Smooth muscle cell (in vitro differentiated cells): ENCODE measurements around the gene NMRK2. TPM values are rescaled to one million over a fixed set of nuclear protein-coding genes. Genes with fewer than 3 reads are reported as not detected.

Experiments
- DNase-seq: peaks from one replicate; lab custom pipeline; 2025; ENCODE audit not compliant: unreplicated experiment; lab: John Stamatoyannopoulos, UW
- H2AFZ ChIP-seq: fragments of 200-600 bp; sonication (generic); 2 replicates; pipeline ENCODE4 v1.6.0; 2016; ENCODE audit warnings: antibody characterized with exemption, low read depth, mild to moderate bottlenecking
- H3F3A ChIP-seq: fragments of 200-600 bp; sonication (generic); 2 replicates; pipeline ENCODE4 v1.6.0; 2017; ENCODE audit warnings: antibody characterized with exemption, low read depth
- H3K27ac ChIP-seq: fragments of 200-600 bp; sonication (generic); 2 replicates; pipeline ENCODE4 v1.5.1; 2016; ENCODE audit warnings: low read depth, mild to moderate bottlenecking
- H3K27me3 ChIP-seq: fragments of 200-600 bp; sonication (generic); 2 replicates; pipeline ENCODE4 v1.6.1; 2016; ENCODE audit warnings: low read depth, mild to moderate bottlenecking
- H3K36me3 ChIP-seq: fragments of 200-600 bp; sonication (generic); 2 replicates; pipeline ENCODE4 v1.5.1; 2016; ENCODE audit warnings: low read depth
- H3K4me1 ChIP-seq: fragments of 200-600 bp; sonication (generic); 2 replicates; pipeline ENCODE4 v1.5.1; 2016; ENCODE audit warnings: low read depth
- H3K4me2 ChIP-seq: fragments of 200-600 bp; sonication (generic); 2 replicates; pipeline ENCODE4 v1.6.0; 2016; ENCODE audit warnings: mild to moderate bottlenecking
- H3K4me3 ChIP-seq: fragments of 200-600 bp; sonication (generic); 2 replicates; pipeline ENCODE4 v1.5.1; 2016; ENCODE audit warnings: mild to moderate bottlenecking
- H3K79me2 ChIP-seq: fragments of 200-600 bp; sonication (generic); 2 replicates; pipeline ENCODE4 v1.6.0; 2016; ENCODE audit warnings: low read depth, mild to moderate bottlenecking
- H3K9ac ChIP-seq: fragments of 200-600 bp; sonication (generic); 2 replicates; pipeline ENCODE4 v1.6.0; 2016; ENCODE audit warnings: low read depth
- H3K9me3 ChIP-seq: fragments of 200-600 bp; sonication (generic); replicated peaks from 2 replicates; pipeline ENCODE4 v1.5.1; 2016; ENCODE audit warnings: low read depth
- H4K20me1 ChIP-seq: fragments of 200-600 bp; sonication (generic); 2 replicates; pipeline ENCODE4 v1.6.0; 2016; ENCODE audit warnings: low read depth
- WGBS: methylation state at CpG from one replicate; pipeline ENCODE4 v1.1.7; 2016; ENCODE audit warnings: low lambda C conversion rate; 5-methylcytosine and 5-hydroxymethylcytosine counted together
- polyA plus RNA-seq: library from polyadenylated mRNA; unstranded; fragments of >200 nt; fragmentation: Nextera tagmentation; extraction: Ambion mirVana; gene quantifications from 2 replicates; pipeline ENCODE4 v1.2.1, GENCODE V29; 2016
- total RNA-seq: library from RNA; depleted of rRNA; stranded (reverse); fragments of >200 nt; gene quantifications from 2 replicates; pipeline ENCODE4 v1.2.3, GENCODE V29; 2014
- TF ChIP-seq, protein P1 (sequence below): fragments of 200-600 bp; sonication (generic); IDR thresholded peaks from 2 replicates; pipeline ENCODE4 v1.5.1; 2017; ENCODE audit warnings: borderline replicate concordance, mild to moderate bottlenecking, antibody characterized with exemption; ENCODE audit not compliant: insufficient read depth, poor library complexity, severe bottlenecking

Gene NMRK2
- total and polyA plus RNA-seq, 2 experiments from 2014 or later: not detected

- TF ChIP-seq, protein P1, sequence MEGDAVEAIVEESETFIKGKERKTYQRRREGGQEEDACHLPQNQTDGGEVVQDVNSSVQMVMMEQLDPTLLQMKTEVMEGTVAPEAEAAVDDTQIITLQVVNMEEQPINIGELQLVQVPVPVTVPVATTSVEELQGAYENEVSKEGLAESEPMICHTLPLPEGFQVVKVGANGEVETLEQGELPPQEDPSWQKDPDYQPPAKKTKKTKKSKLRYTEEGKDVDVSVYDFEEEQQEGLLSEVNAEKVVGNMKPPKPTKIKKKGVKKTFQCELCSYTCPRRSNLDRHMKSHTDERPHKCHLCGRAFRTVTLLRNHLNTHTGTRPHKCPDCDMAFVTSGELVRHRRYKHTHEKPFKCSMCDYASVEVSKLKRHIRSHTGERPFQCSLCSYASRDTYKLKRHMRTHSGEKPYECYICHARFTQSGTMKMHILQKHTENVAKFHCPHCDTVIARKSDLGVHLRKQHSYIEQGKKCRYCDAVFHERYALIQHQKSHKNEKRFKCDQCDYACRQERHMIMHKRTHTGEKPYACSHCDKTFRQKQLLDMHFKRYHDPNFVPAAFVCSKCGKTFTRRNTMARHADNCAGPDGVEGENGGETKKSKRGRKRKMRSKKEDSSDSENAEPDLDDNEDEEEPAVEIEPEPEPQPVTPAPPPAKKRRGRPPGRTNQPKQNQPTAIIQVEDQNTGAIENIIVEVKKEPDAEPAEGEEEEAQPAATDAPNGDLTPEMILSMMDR: no peak
- 86% methylated on average over 5 of the region's 5 CpGs for WGBS
- Histone ChIP-seq H3F3A (no peaks in the 10 kb centered on the region), H3K9ac (no peak overlapping the region), H3K79me2 (no peaks in the 10 kb centered on the region), H3K9me3 (no peaks in the 10 kb centered on the region), H3K27me3 (no peaks in the 10 kb centered on the region), H3K4me2 (no peak overlapping the region), H4K20me1 (no peaks in the 10 kb centered on the region), H3K27ac (no peak overlapping the region), H2AFZ (no peak overlapping the region), H3K36me3 (no peaks in the 10 kb centered on the region), H3K4me1 (no peaks in the 10 kb centered on the region), H3K4me3 (no peak overlapping the region)
- DNase-seq: no peak
Measured at GRCh38 chr19:3895788-3896187, 37.1 kb upstream of the NMRK2 start.

DNA sequence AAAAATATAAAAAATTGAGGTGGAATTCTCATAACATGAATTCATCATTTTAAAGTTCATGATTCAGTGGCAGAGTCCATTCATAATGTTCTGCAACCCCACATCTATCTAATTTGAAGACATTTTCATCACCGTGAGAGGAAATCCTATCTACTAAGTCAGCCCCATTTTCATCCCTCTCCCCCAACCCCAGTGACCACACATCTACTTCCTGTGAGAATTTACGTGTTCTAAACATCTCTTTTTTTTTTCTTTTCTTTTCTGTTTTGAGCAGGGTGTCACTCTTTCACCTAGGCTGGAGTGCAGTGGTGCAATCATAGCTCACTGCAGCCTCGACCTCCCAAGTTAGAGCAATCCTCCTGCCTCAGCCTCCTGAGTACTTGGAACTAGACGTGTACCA lies 34.9 kb upstream of the NMRK2 start:
- H3K36me3 ChIP-seq: no peaks in the 10 kb centered on the region
- TF ChIP-seq, protein P1: no peak
- H3K9me3 ChIP-seq: no peaks in the 10 kb centered on the region
- no peak overlapping the region for H3K27ac ChIP-seq
- DNase-seq: no peak
- H3K4me2 ChIP-seq: no peak overlapping the region
- 95% methylated on average over 4 of the region's 4 CpGs for WGBS
- H3K9ac ChIP-seq: no peak overlapping the region
- no peaks in the 10 kb centered on the region for H3K4me1 ChIP-seq
- no peaks in the 10 kb centered on the region for H3F3A ChIP-seq
- H3K27me3 ChIP-seq: no peaks in the 10 kb centered on the region
- H3K4me3 ChIP-seq: no peak overlapping the region
- H3K79me2 ChIP-seq: no peaks in the 10 kb centered on the region
- H2AFZ ChIP-seq: no peak overlapping the region
- H4K20me1 ChIP-seq: no peaks in the 10 kb centered on the region

DNA sequence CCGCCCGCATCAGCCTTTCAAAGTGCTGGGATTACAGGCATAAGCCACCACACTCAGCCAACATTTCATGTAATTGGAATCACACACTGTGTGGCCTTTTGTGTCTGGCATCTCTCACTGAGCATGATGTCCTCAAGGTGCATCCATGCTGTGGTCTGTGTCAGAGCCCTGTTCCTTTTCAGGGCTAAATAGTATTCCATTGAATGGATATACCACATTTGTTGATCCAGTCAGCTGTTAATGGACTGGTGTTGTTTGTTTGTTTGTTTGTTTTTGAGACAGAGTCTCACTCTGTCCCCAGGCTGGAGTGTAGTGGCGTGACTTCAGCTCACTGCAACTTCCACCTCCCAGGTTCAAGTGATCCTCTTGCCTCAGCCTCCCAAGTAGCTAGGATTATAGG lies 34.4 kb upstream of the NMRK2 start:
- H3K27ac ChIP-seq: no peak overlapping the region
- 96% methylated on average over 3 of the region's 3 CpGs for WGBS
- H3K9me3 ChIP-seq: no peaks in the 10 kb centered on the region
- no peaks in the 10 kb centered on the region for H3K27me3 ChIP-seq
- H3K4me1 ChIP-seq: no peaks in the 10 kb centered on the region
- no peaks in the 10 kb centered on the region for H3K36me3 ChIP-seq
- no peak overlapping the region for H3K4me3 ChIP-seq
- H4K20me1 ChIP-seq: no peaks in the 10 kb centered on the region
- TF ChIP-seq, protein P1: no peak
- no peaks in the 10 kb centered on the region for H3K79me2 ChIP-seq
- no peak overlapping the region for H3K9ac ChIP-seq
- no peaks in the 10 kb centered on the region for H3F3A ChIP-seq
- H2AFZ ChIP-seq: no peak overlapping the region
- DNase-seq: no peak
- H3K4me2 ChIP-seq: no peak overlapping the region

GRCh38 chr19:3899531-3900294 lies 33.2 kb upstream of the NMRK2 start:
- Histone ChIP-seq H3K27ac (no peak overlapping the region), H3K79me2 (no peaks in the 10 kb centered on the region), H3K36me3 (no peaks in the 10 kb centered on the region), H2AFZ (no peak overlapping the region), H3K9ac (no peak overlapping the region), H3K27me3 (no peaks in the 10 kb centered on the region), H3K4me3 (no peak overlapping the region), H3K9me3 (no peaks in the 10 kb centered on the region), H4K20me1 (no peaks in the 10 kb centered on the region), H3K4me1 (no peaks in the 10 kb centered on the region), H3F3A (no peaks in the 10 kb centered on the region), H3K4me2 (no peak overlapping the region)
- 91% methylated on average over 18 of the region's 18 CpGs for WGBS
- no peak for DNase-seq
- TF ChIP-seq, protein P1: no peak
